Lower leg skin (tissue), 3 donors: ENCODE results near the gene ZNF385D.

Source experiments
- CTCF ChIP-seq, 3 donors: fragments of 450-650 bp; IDR thresholded peaks; one replicate each; pipeline ENCODE4 v1.5.1; 2016; ENCODE audit warnings: antibody characterized with exemption in 3 of 3, mild to moderate bottlenecking in 3 of 3, moderate library complexity in 2 of 3
- POLR2A ChIP-seq, 2 donors: fragments of 450-650 bp; IDR thresholded peaks; one replicate each; pipeline ENCODE4 v1.6.1; 2016 to 2017; ENCODE audit warnings: antibody characterized with exemption in 2 of 2, mild to moderate bottlenecking in 1 of 2, moderate library complexity in 1 of 2

DNA sequence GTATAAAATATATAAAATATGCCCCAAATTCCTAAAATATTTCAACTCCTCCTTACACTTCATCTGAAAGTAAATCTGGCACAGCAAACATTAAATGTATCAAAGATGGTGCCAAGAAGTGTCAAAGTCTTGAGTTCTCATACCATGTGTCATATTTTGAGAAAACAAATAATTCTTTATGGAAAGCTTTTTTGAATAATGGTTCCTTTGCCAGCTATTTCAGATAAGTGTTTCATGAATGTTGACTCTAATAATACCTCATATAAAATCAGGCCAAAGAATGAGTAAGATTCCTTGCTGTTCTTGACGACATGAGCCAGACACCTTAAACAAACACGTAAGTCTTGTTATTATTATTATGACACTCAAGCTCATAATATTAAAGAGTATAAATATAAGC, 30.3 kb upstream of the ZNF385D start:
- TF ChIP-seq CTCF (IDR thresholded peaks at IDR 0.05) (no peak), POLR2A (IDR thresholded peaks at IDR 0.05) (no peak)
